H1 (cell line): ENCODE results near the gene S1PR1. TPM values are rescaled to one million over a fixed set of nuclear protein-coding genes. Genes with fewer than 3 reads are reported as not detected.

Source experiments
- CTCF ChIA-PET: fragments of 300-600 bp; sonication (Branson Sonifier 250); formaldehyde crosslinking; loops from one replicate; lab custom pipeline; 2021; ENCODE audit not compliant: partially characterized antibody; lab: Charles Lee
- POLR2A ChIA-PET: fragments of 300-600 bp; sonication (Branson Sonifier 250); formaldehyde crosslinking; loops from one replicate; lab custom pipeline; 2021; ENCODE audit warnings: inconsistent platforms; ENCODE audit not compliant: partially characterized antibody; lab: Charles Lee
- DNase-seq, 2 experiments: peaks; one replicate each; pipeline versions ENCODE4 v3.0.0 to v3.0.0-alpha.2; 2010 to 2022; ENCODE audit warnings: low spot score in 2 of 2, low read depth in 1 of 2, mixed read lengths in 1 of 2
- FAIRE-seq: peaks from 2 replicates; lab custom pipeline; 2011; peaks lifted over from hg19 to GRCh38; lab: Jason Lieb, UNC
- H2AFZ ChIP-seq: 2 replicates; pipeline ENCODE4 v1.8.1; 2012; ENCODE audit warnings: low read length, inconsistent platforms
- H2AK5ac ChIP-seq: 2 replicates; pipeline ENCODE4 v1.6.1; 2013; ENCODE audit warnings: low read depth, low read length
- H2BK120ac ChIP-seq: replicated peaks from 2 replicates; pipeline ENCODE3; 2013; ENCODE audit warnings: low read depth, low read length, inconsistent platforms
- H2BK12ac ChIP-seq: 2 replicates; pipeline ENCODE4 v1.6.1; 2013; ENCODE audit warnings: low read depth, low read length
- H2BK15ac ChIP-seq: 2 replicates; pipeline ENCODE4 v1.6.1; 2013; ENCODE audit warnings: low read length
- H2BK20ac ChIP-seq: 2 replicates; pipeline ENCODE4 v1.6.1; 2013; ENCODE audit warnings: low read length
- H2BK5ac ChIP-seq: 2 replicates; pipeline ENCODE4 v1.6.1; 2013; ENCODE audit warnings: low read depth, low read length
- H3K14ac ChIP-seq: 2 replicates; pipeline ENCODE4 v1.6.1; 2013; ENCODE audit warnings: inconsistent platforms; ENCODE audit not compliant: insufficient read length
- H3K18ac ChIP-seq: 2 replicates; pipeline ENCODE4 v1.6.1; 2013; ENCODE audit warnings: low read length; ENCODE audit errors: extremely low read depth
- H3K23ac ChIP-seq: 2 replicates; pipeline ENCODE4 v1.6.1; 2013; ENCODE audit warnings: inconsistent platforms; ENCODE audit not compliant: insufficient read length
- H3K23me2 ChIP-seq: 2 replicates; pipeline ENCODE4 v1.6.1; 2013; ENCODE audit warnings: low read depth, low read length
- H3K27ac ChIP-seq: 2 replicates; pipeline ENCODE4 v1.6.1; 2011; ENCODE audit warnings: low read depth, low read length, inconsistent platforms
- H3K27me3 ChIP-seq, 4 experiments: replicated peaks in 1 of 4; 1 replicate in 1 of 4; 2 replicates in 3 of 4; pipeline versions ENCODE4 v1.6.1 to v1.8.1; 2011 to 2013; ENCODE audit warnings: low read length in 3 of 4, mild to moderate bottlenecking in 3 of 4, inconsistent platforms in 2 of 4, mixed read lengths in 2 of 4, moderate library complexity in 1 of 4; ENCODE audit not compliant: control insufficient read depth in 3 of 4, insufficient read depth in 3 of 4; ENCODE audit errors: extremely low read depth in 1 of 4
- H3K36me3 ChIP-seq, 4 experiments: 2 replicates each; pipeline versions ENCODE4 v1.6.1 to v1.8.1; 2011 to 2013; ENCODE audit warnings: mild to moderate bottlenecking in 4 of 4, low read length in 3 of 4, moderate library complexity in 2 of 4, control low read depth in 1 of 4, inconsistent platforms in 1 of 4; ENCODE audit not compliant: insufficient read depth in 4 of 4, control insufficient read depth in 2 of 4
- H3K4ac ChIP-seq: replicated peaks from 2 replicates; pipeline ENCODE3; 2013; ENCODE audit warnings: low read length, low read depth, mixed read lengths, inconsistent platforms; ENCODE audit not compliant: insufficient read length
- H3K4me1 ChIP-seq, 4 experiments: replicated peaks in 1 of 4; 1 replicate in 1 of 4; 2 replicates in 3 of 4; pipeline versions ENCODE4 v1.6.1 to v1.8.1; 2011 to 2013; ENCODE audit warnings: low read length in 3 of 4, inconsistent platforms in 2 of 4, mixed read lengths in 1 of 4; ENCODE audit not compliant: insufficient read depth in 4 of 4, control insufficient read depth in 3 of 4
- H3K4me2 ChIP-seq, 2 experiments: 2 replicates each; pipeline versions ENCODE4 v1.6.1 to v1.8.1; 2011 to 2013; ENCODE audit warnings: low read depth in 2 of 2, low read length in 2 of 2, control low read depth in 1 of 2, inconsistent platforms in 1 of 2, mild to moderate bottlenecking in 1 of 2; ENCODE audit not compliant: insufficient read depth in 1 of 2
- H3K4me3 ChIP-seq, 4 experiments: fragments of 200-600, 300-600 bp in 1 of 4; sonication (generic), shearing (Covaris generic), sonication (Bioruptor Twin) in 1 of 4; 2 replicates each; pipeline versions ENCODE4 v1.5.1 to v1.8.1; 2011 to 2016; ENCODE audit warnings: low read length in 4 of 4, low read depth in 3 of 4, control low read depth in 2 of 4, inconsistent platforms in 2 of 4, mild to moderate bottlenecking in 2 of 4, mixed read lengths in 1 of 4, moderate library complexity in 1 of 4; ENCODE audit not compliant: insufficient read depth in 2 of 4; ENCODE audit errors: extremely low read depth in 1 of 4
- H3K56ac ChIP-seq: replicated peaks from 2 replicates; pipeline ENCODE3; 2013; ENCODE audit warnings: low read depth, mild to moderate bottlenecking, mixed read lengths, low read length, inconsistent platforms; ENCODE audit not compliant: insufficient read length
- H3K79me1 ChIP-seq: 2 replicates; pipeline ENCODE4 v1.6.1; 2013; ENCODE audit warnings: low read depth, low read length, control low read depth
- H3K79me2 ChIP-seq, 2 experiments: 2 replicates each; pipeline versions ENCODE4 v1.6.1 to v1.8.1; 2012 to 2013; ENCODE audit warnings: low read length in 2 of 2, mild to moderate bottlenecking in 2 of 2, inconsistent platforms in 1 of 2; ENCODE audit not compliant: insufficient read depth in 2 of 2, control insufficient read depth in 1 of 2
- H3K9ac ChIP-seq, 4 experiments: replicated peaks in 1 of 4; 1 replicate in 1 of 4; 2 replicates in 3 of 4; pipeline versions ENCODE4 v1.6.1 to v1.8.1; 2011 to 2013; ENCODE audit warnings: low read depth in 3 of 4, low read length in 3 of 4, control low read depth in 2 of 4, mild to moderate bottlenecking in 2 of 4, moderate library complexity in 2 of 4, inconsistent platforms in 1 of 4; ENCODE audit errors: extremely low read depth in 1 of 4
- H3K9me3 ChIP-seq, 2 experiments: 2 replicates each; pipeline versions ENCODE4 v1.6.1 to v1.8.1; 2012 to 2013; ENCODE audit warnings: mild to moderate bottlenecking in 2 of 2, moderate library complexity in 2 of 2, control low read depth in 1 of 2, inconsistent platforms in 1 of 2, low read depth in 1 of 2, low read length in 1 of 2, mixed read lengths in 1 of 2; ENCODE audit not compliant: insufficient read depth in 2 of 2
- H4K20me1 ChIP-seq, 2 experiments: replicated peaks in 1 of 2; 2 replicates each; pipeline versions ENCODE3 to v1.8.1; 2011 to 2013; ENCODE audit warnings: inconsistent platforms in 2 of 2, low read length in 2 of 2, mild to moderate bottlenecking in 1 of 2; ENCODE audit not compliant: insufficient read depth in 2 of 2, control insufficient read depth in 1 of 2
- H4K5ac ChIP-seq: 2 replicates; pipeline ENCODE4 v1.6.1; 2013; ENCODE audit warnings: low read length, low read depth, mixed read lengths, inconsistent platforms; ENCODE audit not compliant: insufficient read length
- H4K8ac ChIP-seq: 2 replicates; pipeline ENCODE4 v1.8.0; 2013; ENCODE audit warnings: mild to moderate bottlenecking, moderate library complexity, low read length, inconsistent platforms; ENCODE audit not compliant: insufficient read depth; ENCODE audit errors: extremely low read depth
- H4K91ac ChIP-seq: replicated peaks from 2 replicates; pipeline ENCODE3; 2013; ENCODE audit warnings: low read length, mixed read lengths, inconsistent platforms; ENCODE audit not compliant: insufficient read length
- ASH2L ChIP-seq: fragments of 200-600, 300-600 bp; sonication (generic); IDR thresholded peaks from one replicate; pipeline ENCODE4 v1.7.1; 2017; ENCODE audit warnings: low read length
- BACH1 ChIP-seq: IDR thresholded peaks from 2 replicates; pipeline ENCODE4 v1.6.1; 2012; ENCODE audit warnings: low read length, improper control_type of control experiment
- CHD2 ChIP-seq: IDR thresholded peaks from 2 replicates; pipeline ENCODE4 v1.6.1; 2012; ENCODE audit warnings: low read length, improper control_type of control experiment
- CTBP2 ChIP-seq: IDR thresholded peaks from 2 replicates; pipeline ENCODE4 v1.7.0; 2011; ENCODE audit warnings: borderline replicate concordance, mild to moderate bottlenecking, moderate library complexity, mixed read lengths, low read length; ENCODE audit not compliant: insufficient read depth, insufficient read length
- GTF2F1 ChIP-seq: IDR thresholded peaks from 2 replicates; pipeline ENCODE4 v1.6.1; 2012; ENCODE audit warnings: low read depth, low read length, improper control_type of control experiment, borderline replicate concordance
- JUN ChIP-seq: IDR thresholded peaks from 2 replicates; pipeline ENCODE4 v1.6.1; 2011; ENCODE audit warnings: low read depth, mild to moderate bottlenecking, improper control_type of control experiment, low read length
- KDM4A ChIP-seq: IDR thresholded peaks from one replicate; pipeline ENCODE4 v1.7.1; 2012; ENCODE audit warnings: low read depth, mild to moderate bottlenecking, moderate library complexity, low read length, inconsistent platforms; ENCODE audit not compliant: severe bottlenecking
- TAF1 ChIP-seq: IDR thresholded peaks from 2 replicates; pipeline ENCODE4 v1.6.1; 2011; ENCODE audit warnings: mild to moderate bottlenecking, low read depth, low read length
- TAF7 ChIP-seq: optimal IDR thresholded peaks from 2 replicates; pipeline ENCODE3; 2011; ENCODE audit warnings: low read depth, mild to moderate bottlenecking, inconsistent platforms, low read length, moderate library complexity, borderline replicate concordance
- TEAD4 ChIP-seq: IDR thresholded peaks from 2 replicates; pipeline ENCODE4 v1.6.1; 2012; ENCODE audit warnings: low read depth, low read length, inconsistent platforms, mixed read lengths
- WGBS, 2 experiments: shearing (Covaris generic) in 1 of 2; methylation state at CpG; one replicate each; pipeline versions ENCODE4 v1.1.6 to v1.1.7; 2013 to 2015; ENCODE audit warnings: low lambda C conversion rate in 2 of 2, mixed read lengths in 2 of 2, inconsistent platforms in 1 of 2, low coverage in 1 of 2, missing lambda C conversion rate in 1 of 2; ENCODE audit not compliant: insufficient replicate concordance in 2 of 2, insufficient coverage in 1 of 2, insufficient read length in 1 of 2; ENCODE audit errors: extremely low coverage in 1 of 2, missing lambda C conversion rate in 1 of 2; 5-methylcytosine and 5-hydroxymethylcytosine counted together
- polyA plus RNA-seq, 7 experiments: library from polyadenylated mRNA; depleted of rRNA in 3 of 7; stranded (reverse) in 5 of 7; unstranded in 2 of 7; fragments of >200 nt in 5 of 7; fragments of 200-250 nt in 2 of 7; gene quantifications; 1 replicate in 5 of 7; 2 replicates in 1 of 7; 4 replicates in 1 of 7; pipeline versions ENCODE4 v1.2.1 to v1.2.3, GENCODE V29; 2011 to 2013; ENCODE audit warnings: missing spikeins in 2 of 7, mixed read lengths in 2 of 7
- total RNA-seq: library from RNA; stranded (reverse); fragmentation: NEBNext Ultra II Directional; extraction: Animal tissue kit (Norgen Biotek cat#: 25700); gene quantifications from 2 replicates; pipeline ENCODE4 v1.2.1, GENCODE V29; 2021
- TF ChIP-seq, protein P1 (sequence below): IDR thresholded peaks from 2 replicates; pipeline ENCODE4 v1.6.1; 2012; ENCODE audit warnings: inconsistent platforms
- TF ChIP-seq, protein P2 (sequence below): IDR thresholded peaks from 2 replicates; pipeline ENCODE4 v1.6.1; 2012; ENCODE audit warnings: inconsistent platforms

The S1PR1 gene
- total and polyA plus RNA-seq, 2 of the 8 experiments (the other 6 are each of a cell fraction or from before 2014, with no cell fraction given), result 3.5 to 5.5 TPM

DNA sequence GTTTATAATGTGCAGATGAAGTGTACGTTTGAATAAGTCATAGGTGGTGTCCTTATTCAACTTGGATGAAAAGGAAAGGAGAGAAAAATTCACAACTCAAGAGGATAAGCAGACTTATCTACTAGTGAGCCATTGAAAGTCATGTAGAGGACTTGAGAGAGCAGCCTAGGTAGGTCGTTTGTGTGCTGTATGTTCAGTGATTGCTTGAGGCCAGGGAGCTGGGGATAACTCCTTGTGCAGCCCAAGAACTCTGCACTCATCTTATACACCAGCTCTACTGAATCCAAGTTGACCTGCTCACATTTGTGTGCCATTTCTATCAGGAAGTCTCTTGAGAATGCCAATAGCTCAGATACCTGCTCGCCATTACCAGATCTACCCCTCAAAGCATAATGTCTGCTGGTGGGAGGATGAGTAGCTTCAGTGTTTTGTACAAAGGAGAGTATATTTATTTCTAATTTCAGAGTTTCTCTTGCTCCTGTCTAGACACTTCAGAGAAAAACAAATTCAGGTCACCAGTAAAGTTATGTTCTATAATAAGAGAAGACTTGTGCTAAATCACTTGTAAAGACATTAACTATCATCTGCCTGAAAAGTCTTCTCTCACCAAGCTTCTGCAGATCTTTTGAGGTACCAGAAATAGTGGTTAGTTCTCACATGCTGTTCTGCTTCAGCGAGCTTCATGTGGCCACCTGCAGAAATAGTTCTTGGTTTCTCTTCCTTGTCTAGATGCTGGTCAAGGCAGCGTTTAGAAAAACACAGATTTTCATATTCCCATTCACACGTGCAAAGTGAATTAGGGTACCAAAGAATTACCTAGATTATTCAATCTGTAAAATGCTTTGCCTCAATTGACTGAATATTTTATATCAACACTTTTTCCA lies 10.8 kb downstream of the S1PR1 start:
- WGBS, 2 experiments, result 85% methylated on average over 6 of the region's 6 CpGs; no CpG with 5 or more reads in 1 of the 2 experiments
- H2BK5ac ChIP-seq, result no peak overlapping the region
- TF ChIP-seq GTF2F1, result no peak
- no peak for TF ChIP-seq CTBP2
- no peak for TF ChIP-seq ASH2L
- no peak for TF ChIP-seq TEAD4
- TF ChIP-seq, protein P1, sequence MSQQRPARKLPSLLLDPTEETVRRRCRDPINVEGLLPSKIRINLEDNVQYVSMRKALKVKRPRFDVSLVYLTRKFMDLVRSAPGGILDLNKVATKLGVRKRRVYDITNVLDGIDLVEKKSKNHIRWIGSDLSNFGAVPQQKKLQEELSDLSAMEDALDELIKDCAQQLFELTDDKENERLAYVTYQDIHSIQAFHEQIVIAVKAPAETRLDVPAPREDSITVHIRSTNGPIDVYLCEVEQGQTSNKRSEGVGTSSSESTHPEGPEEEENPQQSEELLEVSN, result no peak
- TF ChIP-seq JUN, result no peak
- TF ChIP-seq CHD2, result no peak
- no peak for TF ChIP-seq TAF7
- TF ChIP-seq TAF1, result no peak
- TF ChIP-seq KDM4A, result no peak
- TF ChIP-seq, protein P2, sequence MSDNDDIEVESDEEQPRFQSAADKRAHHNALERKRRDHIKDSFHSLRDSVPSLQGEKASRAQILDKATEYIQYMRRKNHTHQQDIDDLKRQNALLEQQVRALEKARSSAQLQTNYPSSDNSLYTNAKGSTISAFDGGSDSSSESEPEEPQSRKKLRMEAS, result no peak
- no peak for TF ChIP-seq BACH1

More for the DNA sequence above, 10.8 kb downstream of the S1PR1 start:
- FAIRE-seq, result no peak
- Histone ChIP-seq H2AK5ac (no peak overlapping the region), H2BK20ac (no peak overlapping the region), H3K27ac (no peak overlapping the region), H3K23me2 (no peaks in the 10 kb centered on the region), H2AFZ (no peak overlapping the region), H4K20me1 (peaks cover 0 to 1% of the 10 kb centered on the region in 2 experiments), H3K56ac (no peak overlapping the region), H3K79me2 (no peaks in the 10 kb centered on the region), H3K9me3 (no peaks in the 10 kb centered on the region), H2BK12ac (no peak overlapping the region), H3K4me3 (no peak overlapping the region), H3K79me1 (no peaks in the 10 kb centered on the region), H4K5ac (no peak overlapping the region), H3K36me3 (no peaks in the 10 kb centered on the region), H3K4me2 (no peak overlapping the region), H3K18ac (no peak overlapping the region), H3K14ac (no peak overlapping the region), H4K8ac (no peak overlapping the region), H3K9ac (no peak overlapping the region), H3K23ac (no peak overlapping the region), H3K4ac (no peak overlapping the region), H4K91ac (no peak overlapping the region), H3K27me3 (no peaks in the 10 kb centered on the region), H3K4me1 (no peaks in the 10 kb centered on the region), H2BK15ac (no peak overlapping the region), H2BK120ac (no peak overlapping the region)
- POLR2A ChIA-PET, result no interaction called here
- CTCF ChIA-PET, result interaction anchor here (0.6 to 2.8 kb wide), 6 partner anchors 9 to 292 kb away, joined by 3 to 26 read pairs (median 4); partner anchors contain the start of gene S1PR1
- no peak for DNase-seq
